ENCODE measurements around the gene PTPN22.

GRCh38 chr1:113918243-113918642, 46.7 kb upstream of the PTPN22 start:
- TF ChIP-seq POLR2A (IDR thresholded peaks at IDR 0.05) = no peak
- TF ChIP-seq CTCF (IDR thresholded peaks at IDR 0.05) = no peak

Data from testis (tissue), 2 donors.